ENCODE results near the gene SFMBT2.
A peak's percentile ranks its signal among the peaks of the same experiment; 100 is the strongest.

SFMBT2 gene

DNA sequence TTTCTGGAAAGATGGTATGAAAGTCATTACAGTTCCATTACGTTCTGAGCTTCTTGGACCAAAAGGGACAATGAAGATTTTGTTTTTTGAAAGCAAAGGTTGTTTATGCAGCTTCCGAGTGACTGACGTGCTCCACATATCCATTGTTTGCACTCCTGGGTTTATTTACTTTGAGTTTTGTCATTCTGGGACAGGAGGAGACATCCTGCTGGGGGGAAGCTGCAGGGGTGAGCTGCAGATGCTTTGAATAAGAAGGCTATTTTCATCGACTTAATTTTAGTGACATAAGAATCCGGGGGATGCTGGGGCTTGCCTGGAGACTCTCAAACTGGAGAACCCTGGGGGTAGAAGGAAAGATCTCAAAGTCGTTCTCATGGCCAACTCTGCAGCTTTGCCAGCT is 12.7 kb upstream of the SFMBT2 start:
- Histone ChIP-seq H3K4me1 (ENCODE audit: control insufficient read depth, insufficient read depth, low read length) (no peaks in the 10 kb centered on the region), H3K27me3 (ENCODE audit: control insufficient read depth, insufficient read depth, low read length) (no peaks in the 10 kb centered on the region), H3K4me3 (ENCODE audit: low read length) (no peak overlapping the region), H3K9ac (ENCODE audit: low read length) (no peak overlapping the region), H3K36me3 (ENCODE audit: control insufficient read depth, insufficient read depth, low read length) (no peaks in the 10 kb centered on the region), H3K9me3 (ENCODE audit: control insufficient read depth, low read length) (no peaks in the 10 kb centered on the region)

DNA sequence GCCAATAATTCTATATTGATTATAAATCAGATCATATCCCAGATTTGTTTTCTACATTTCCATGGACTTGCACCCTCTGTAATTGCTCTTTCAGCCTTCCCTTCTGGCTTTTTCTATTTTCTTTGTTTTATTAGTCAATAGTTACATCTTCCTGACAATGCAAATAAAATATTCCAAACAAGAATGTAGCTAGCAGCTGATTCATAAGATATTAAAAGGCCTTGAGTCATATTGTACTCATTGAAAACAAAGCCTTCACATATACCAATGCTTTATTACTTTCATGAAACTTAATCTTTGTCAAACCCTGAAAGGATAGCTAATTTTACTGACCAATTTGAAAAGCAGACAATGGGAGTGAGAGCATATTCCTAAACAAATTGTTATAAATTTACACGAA is 10.7 kb upstream of the SFMBT2 start:
- no peaks in the 10 kb centered on the region for H3K36me3 ChIP-seq (ENCODE audit: control insufficient read depth, insufficient read depth, low read length)
- H3K4me1 ChIP-seq (ENCODE audit: control insufficient read depth, insufficient read depth, low read length) = no peaks in the 10 kb centered on the region
- peaks cover 3% of the 10 kb centered on the region for H3K27me3 ChIP-seq (ENCODE audit: control insufficient read depth, insufficient read depth, low read length)
- no peak overlapping the region for H3K9ac ChIP-seq (ENCODE audit: low read length)
- no peak overlapping the region for H3K4me3 ChIP-seq (ENCODE audit: low read length)
- H3K9me3 ChIP-seq (ENCODE audit: control insufficient read depth, low read length) = no peaks in the 10 kb centered on the region

DNA sequence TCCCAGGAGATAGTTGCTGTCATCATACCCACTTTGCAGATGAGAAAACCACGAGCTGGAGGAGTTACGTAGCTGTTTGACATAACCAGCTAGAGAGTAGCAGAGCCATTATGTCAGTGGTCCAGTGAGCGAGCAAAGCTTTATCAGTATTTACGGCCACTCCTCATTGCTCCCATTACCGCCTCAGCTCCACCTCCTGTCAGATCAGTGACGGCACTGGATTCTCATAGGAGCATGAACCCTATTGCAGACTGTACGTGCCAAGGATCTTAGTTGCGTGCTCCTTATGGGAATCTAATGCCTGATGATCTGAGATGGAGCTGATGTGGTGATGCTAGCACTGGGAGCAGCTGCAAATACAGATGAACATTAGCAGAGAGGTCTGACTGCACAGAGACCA is 9.2 kb upstream of the SFMBT2 start:
- H3K4me1 ChIP-seq (ENCODE audit: control insufficient read depth, insufficient read depth, low read length) = no peaks in the 10 kb centered on the region
- no peak overlapping the region for H3K9ac ChIP-seq (ENCODE audit: low read length)
- H3K4me3 ChIP-seq (ENCODE audit: low read length) = no peak overlapping the region
- peaks cover 3% of the 10 kb centered on the region for H3K27me3 ChIP-seq (ENCODE audit: control insufficient read depth, insufficient read depth, low read length)
- H3K36me3 ChIP-seq (ENCODE audit: control insufficient read depth, insufficient read depth, low read length) = no peaks in the 10 kb centered on the region
- no peaks in the 10 kb centered on the region for H3K9me3 ChIP-seq (ENCODE audit: control insufficient read depth, low read length)

DNA sequence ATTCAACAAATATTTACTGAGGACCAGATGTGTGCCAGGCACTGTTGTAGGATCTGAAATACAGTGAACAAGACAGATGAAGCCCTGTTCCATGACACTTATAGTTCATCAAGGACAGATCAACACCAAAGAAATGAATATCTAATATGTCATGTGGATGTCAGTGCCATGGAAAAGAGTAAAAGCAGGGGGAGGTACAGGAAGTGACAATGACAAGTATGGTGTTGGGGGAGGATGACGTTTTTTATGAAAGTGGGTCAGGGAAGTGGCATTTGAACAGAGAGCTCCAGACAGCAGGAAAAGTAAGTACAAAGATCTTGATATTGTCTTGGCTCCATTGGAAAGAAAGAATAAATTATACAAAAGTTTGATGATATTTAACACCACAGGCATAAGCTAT is 7.0 kb upstream of the SFMBT2 start:
- Histone ChIP-seq H3K4me3 (ENCODE audit: low read length) (no peak overlapping the region), H3K27me3 (ENCODE audit: control insufficient read depth, insufficient read depth, low read length) (peaks cover 14% of the 10 kb centered on the region), H3K9ac (ENCODE audit: low read length) (no peak overlapping the region), H3K9me3 (ENCODE audit: control insufficient read depth, low read length) (no peaks in the 10 kb centered on the region), H3K36me3 (ENCODE audit: control insufficient read depth, insufficient read depth, low read length) (no peaks in the 10 kb centered on the region), H3K4me1 (ENCODE audit: control insufficient read depth, insufficient read depth, low read length) (no peaks in the 10 kb centered on the region)

DNA sequence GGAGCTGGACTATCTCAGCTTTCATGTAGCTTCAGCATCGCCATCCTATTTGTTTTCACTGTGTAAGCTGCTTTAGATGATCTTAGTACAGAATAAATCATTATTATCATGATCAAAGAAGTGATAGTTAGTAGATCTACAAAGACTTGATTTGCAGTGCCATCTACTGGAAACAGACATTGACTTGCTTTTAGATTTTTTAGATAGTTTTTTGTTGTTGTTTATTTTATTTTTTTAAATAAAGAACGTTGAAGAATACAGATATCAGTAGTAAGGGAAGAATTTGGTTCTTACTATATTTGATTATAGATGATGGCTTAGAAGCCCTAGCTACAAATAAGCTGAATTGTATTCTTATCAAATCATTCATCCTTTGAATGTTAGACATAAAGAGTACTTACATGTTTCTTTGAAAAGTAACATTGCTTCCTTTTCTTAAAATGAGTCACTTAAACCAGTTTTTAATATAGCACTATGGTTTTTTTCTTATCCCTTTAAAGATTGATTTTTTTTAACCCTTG is 6.3 kb upstream of the SFMBT2 start:
- Histone ChIP-seq H3K27me3 (ENCODE audit: control insufficient read depth, insufficient read depth, low read length) (peaks cover 20% of the 10 kb centered on the region), H3K4me1 (ENCODE audit: control insufficient read depth, insufficient read depth, low read length) (peaks cover under 1% of the 10 kb centered on the region), H3K36me3 (ENCODE audit: control insufficient read depth, insufficient read depth, low read length) (no peaks in the 10 kb centered on the region), H3K4me3 (ENCODE audit: low read length) (no peak overlapping the region), H3K9ac (ENCODE audit: low read length) (no peak overlapping the region), H3K9me3 (ENCODE audit: control insufficient read depth, low read length) (no peaks in the 10 kb centered on the region)

DNA sequence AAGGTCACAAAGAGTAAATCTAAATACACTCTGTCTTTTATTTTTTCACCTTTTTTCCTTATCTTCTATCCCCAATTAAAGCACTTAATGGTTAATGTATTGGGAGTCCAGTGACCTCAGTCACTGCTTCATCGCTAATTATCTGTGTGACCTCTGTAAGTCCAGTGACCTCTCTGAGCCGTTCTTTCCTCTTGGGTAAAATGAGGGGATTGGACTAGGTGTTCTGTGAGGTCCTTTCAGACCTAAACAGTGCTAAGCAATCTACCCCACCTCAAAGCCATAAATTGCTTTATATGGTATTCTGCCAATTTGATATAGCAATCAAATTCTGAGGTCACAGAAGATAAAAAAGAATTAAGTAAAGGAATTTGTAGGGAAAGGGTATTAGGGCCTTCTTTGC is 3.9 kb upstream of the SFMBT2 start:
- H3K9ac ChIP-seq (ENCODE audit: low read length) = no peak overlapping the region
- H3K27me3 ChIP-seq (ENCODE audit: control insufficient read depth, insufficient read depth, low read length) = peaks cover 40% of the 10 kb centered on the region
- H3K4me3 ChIP-seq (ENCODE audit: low read length) = no peak overlapping the region
- H3K36me3 ChIP-seq (ENCODE audit: control insufficient read depth, insufficient read depth, low read length) = no peaks in the 10 kb centered on the region
- H3K4me1 ChIP-seq (ENCODE audit: control insufficient read depth, insufficient read depth, low read length) = peaks cover 8% of the 10 kb centered on the region
- no peaks in the 10 kb centered on the region for H3K9me3 ChIP-seq (ENCODE audit: control insufficient read depth, low read length)

DNA sequence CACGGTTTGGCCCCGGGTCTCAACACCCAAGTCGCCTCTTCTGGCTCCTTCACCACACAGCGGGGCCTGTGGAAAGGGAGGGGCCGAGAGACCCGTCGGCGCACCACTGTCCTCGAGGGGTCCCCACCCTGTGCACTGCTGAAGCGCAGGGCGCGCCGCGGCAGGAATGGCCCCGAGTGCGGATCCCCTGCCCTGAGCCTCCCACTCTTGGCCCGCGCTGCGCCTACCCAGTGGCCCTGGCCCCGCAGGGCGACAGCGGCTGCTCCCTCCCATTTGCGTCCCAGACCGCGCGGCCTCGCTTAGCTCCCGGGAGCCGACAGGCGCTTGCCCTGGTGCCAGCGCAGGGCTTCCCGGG is 2.1 kb upstream of the SFMBT2 start:
- no peak overlapping the region for H3K4me3 ChIP-seq (ENCODE audit: low read length)
- peaks cover 8% of the 10 kb centered on the region for H3K4me1 ChIP-seq (ENCODE audit: control insufficient read depth, insufficient read depth, low read length)
- H3K9ac ChIP-seq (ENCODE audit: low read length) = no peak overlapping the region
- no peaks in the 10 kb centered on the region for H3K36me3 ChIP-seq (ENCODE audit: control insufficient read depth, insufficient read depth, low read length)
- H3K9me3 ChIP-seq (ENCODE audit: control insufficient read depth, low read length) = no peaks in the 10 kb centered on the region
- H3K27me3 ChIP-seq (ENCODE audit: control insufficient read depth, insufficient read depth, low read length) = peaks cover 58% of the 10 kb centered on the region

DNA sequence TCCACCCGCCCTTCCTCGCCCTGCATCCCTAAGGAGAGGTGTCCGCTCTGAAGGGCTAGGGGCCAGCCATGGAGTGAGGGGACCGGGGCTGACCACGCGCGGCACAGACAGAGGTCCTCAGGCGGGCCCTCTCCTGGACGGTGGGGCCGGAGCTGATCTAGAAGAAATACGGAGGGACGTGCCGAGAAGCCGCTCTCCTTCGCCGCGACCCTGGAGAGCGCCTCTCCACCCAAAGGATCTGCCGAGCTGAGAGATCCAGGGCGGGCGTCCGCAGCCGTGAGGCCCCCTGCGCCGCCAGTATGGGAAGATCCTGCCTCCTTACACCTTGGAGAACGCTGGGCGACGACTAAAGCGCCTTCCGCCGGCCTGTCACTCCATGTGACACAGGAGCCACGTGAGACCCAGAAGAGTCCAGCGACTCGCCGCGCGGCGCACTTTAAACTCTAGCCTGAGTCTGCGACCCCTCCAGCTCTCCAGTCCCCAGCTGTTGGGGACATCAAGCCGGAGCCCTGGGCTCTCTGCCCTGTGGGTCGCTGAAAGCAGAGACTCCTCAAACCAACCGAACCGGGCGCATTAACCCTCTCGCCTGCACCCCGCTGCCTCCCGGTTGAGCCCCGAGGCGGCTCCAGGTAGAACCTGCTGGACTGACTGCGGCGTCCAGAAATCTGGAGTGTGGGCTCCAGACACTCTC is 1.5 kb upstream of the SFMBT2 start:
- H3K4me3 ChIP-seq (ENCODE audit: low read length) = no peak overlapping the region
- H3K9me3 ChIP-seq (ENCODE audit: control insufficient read depth, low read length) = no peaks in the 10 kb centered on the region
- H3K4me1 ChIP-seq (ENCODE audit: control insufficient read depth, insufficient read depth, low read length) = peaks cover 8% of the 10 kb centered on the region
- H3K9ac ChIP-seq (ENCODE audit: low read length) = no peak overlapping the region
- H3K27me3 ChIP-seq (ENCODE audit: control insufficient read depth, insufficient read depth, low read length) = peaks cover 64% of the 10 kb centered on the region
- no peaks in the 10 kb centered on the region for H3K36me3 ChIP-seq (ENCODE audit: control insufficient read depth, insufficient read depth, low read length)

DNA sequence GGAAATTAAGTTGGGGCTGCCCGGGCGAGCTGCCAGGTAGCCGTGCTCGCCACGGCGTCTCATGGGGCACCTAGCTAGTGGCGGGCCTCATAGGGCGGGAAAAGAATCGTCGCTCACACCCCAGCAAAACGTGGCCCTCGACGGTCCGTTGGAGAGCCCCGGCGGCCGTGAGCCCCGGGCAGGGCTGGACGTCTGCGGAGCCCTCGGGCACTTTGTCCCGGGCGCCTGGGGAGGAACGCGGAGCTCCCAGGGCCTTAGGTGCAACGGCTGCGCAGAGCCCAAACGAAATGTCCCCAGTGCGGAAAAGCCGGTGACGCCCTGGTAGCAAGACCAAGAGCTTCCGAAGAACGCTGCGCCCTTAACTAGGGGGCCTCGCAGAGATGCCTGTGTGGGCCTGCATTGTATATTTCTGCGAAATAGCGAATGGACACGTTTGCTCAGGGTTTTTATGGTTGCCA is 866 bp upstream of the SFMBT2 start:
- no peak overlapping the region for H3K9ac ChIP-seq (ENCODE audit: low read length)

DNA sequence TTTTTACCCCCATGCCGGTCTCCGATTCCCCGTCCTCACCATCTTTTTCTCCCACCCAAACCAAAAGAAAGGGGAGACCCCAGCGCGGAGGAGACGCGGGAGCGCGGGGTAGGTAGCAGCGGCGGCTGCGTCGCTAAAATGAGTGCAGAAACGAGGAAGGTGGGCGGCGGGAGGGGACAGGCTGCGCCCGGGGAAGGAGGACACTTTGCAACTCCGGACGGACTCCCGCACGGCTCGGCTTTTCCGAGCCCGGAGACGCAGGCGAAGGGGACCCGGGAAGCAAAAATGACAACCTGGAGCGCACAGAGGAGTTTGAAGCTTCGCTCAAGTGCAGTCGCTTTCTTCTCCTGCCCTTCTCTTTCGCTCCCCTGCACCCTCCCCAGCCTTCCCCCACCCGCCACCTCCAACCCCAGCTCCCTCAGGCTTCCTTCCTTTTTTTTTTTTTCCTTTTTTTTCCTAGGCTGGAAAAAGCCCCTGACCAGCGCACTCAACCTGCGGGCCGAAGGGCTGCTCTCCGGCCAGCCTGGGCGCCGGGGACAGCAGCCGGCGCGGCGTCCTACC is 453 bp downstream of the SFMBT2 start:
- Histone ChIP-seq H3K36me3 (ENCODE audit: control insufficient read depth, insufficient read depth, low read length) (no peaks in the 10 kb centered on the region), H3K9ac (ENCODE audit: low read length) (peak overlapping the region; percentile 34), H3K27me3 (ENCODE audit: control insufficient read depth, insufficient read depth, low read length) (peaks cover 63% of the 10 kb centered on the region), H3K4me1 (ENCODE audit: control insufficient read depth, insufficient read depth, low read length) (peaks cover 8% of the 10 kb centered on the region), H3K4me3 (ENCODE audit: low read length) (no peak overlapping the region), H3K9me3 (ENCODE audit: control insufficient read depth, low read length) (no peaks in the 10 kb centered on the region)

More for the DNA sequence above, 866 bp upstream of the SFMBT2 start:
- peaks cover 64% of the 10 kb centered on the region for H3K27me3 ChIP-seq (ENCODE audit: control insufficient read depth, insufficient read depth, low read length)
- H3K9me3 ChIP-seq (ENCODE audit: control insufficient read depth, low read length) = no peaks in the 10 kb centered on the region
- H3K4me3 ChIP-seq (ENCODE audit: low read length) = no peak overlapping the region
- no peaks in the 10 kb centered on the region for H3K36me3 ChIP-seq (ENCODE audit: control insufficient read depth, insufficient read depth, low read length)
- peaks cover 8% of the 10 kb centered on the region for H3K4me1 ChIP-seq (ENCODE audit: control insufficient read depth, insufficient read depth, low read length)

DNA sequence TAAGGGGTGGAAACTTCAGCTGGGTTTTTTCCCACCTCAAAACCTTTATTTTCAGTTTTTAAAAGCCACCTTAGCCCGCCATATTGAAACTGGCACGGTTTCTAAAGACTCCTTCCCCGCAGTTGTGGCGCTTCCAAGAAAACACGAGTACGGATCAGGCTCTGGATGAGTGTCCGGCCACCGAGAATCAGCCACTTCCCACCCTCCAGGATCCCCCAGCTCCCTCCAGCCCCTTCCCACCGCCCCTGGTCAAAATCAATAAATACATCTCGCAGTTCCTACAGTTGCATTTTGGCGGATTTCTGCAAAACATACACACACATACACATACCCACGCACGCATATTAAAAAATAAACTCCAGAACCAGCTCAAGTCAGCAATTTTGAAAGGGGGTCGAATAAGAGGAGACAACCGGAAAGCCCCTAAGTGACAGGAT is 1.1 kb downstream of the SFMBT2 start:
- peaks cover 63% of the 10 kb centered on the region for H3K27me3 ChIP-seq (ENCODE audit: control insufficient read depth, insufficient read depth, low read length)
- no peak overlapping the region for H3K4me3 ChIP-seq (ENCODE audit: low read length)
- H3K9ac ChIP-seq (ENCODE audit: low read length) = peak overlapping the region; percentile 18
- peaks cover 8% of the 10 kb centered on the region for H3K4me1 ChIP-seq (ENCODE audit: control insufficient read depth, insufficient read depth, low read length)
- no peaks in the 10 kb centered on the region for H3K36me3 ChIP-seq (ENCODE audit: control insufficient read depth, insufficient read depth, low read length)
- H3K9me3 ChIP-seq (ENCODE audit: control insufficient read depth, low read length) = no peaks in the 10 kb centered on the region

DNA sequence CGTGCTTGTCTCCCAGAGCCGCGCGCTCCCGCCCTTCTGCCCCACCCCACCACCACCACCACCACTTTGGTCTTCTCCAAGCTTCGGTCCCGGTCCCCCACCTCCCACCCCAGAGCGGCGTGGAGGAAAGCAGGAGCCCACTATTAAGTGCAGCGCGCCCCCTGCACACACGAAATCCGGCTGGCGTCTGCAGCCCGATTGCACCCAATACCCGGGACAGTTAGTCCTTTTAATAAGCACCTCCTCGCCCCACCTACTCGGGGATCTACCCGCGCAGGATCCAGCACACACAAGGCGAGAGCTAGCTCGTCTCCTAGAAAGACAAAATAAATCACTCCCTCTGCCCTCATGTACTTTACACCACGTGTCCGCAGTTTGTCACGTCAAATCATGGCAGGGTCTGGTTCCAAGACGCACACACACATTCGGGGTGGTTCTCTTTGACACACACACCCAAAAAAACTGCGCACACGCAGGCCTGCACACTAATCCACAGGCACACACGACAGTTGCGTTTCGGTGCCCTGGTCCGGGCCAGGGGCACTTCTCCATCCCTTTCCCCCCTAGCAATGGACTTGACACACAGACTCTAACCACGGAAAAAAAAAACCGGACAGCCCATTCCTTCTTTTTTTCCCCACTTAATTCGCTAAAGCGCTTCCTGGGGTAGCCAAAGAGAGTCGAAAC is 1.6 kb downstream of the SFMBT2 start:
- Histone ChIP-seq H3K9me3 (ENCODE audit: control insufficient read depth, low read length) (no peaks in the 10 kb centered on the region), H3K4me1 (ENCODE audit: control insufficient read depth, insufficient read depth, low read length) (peaks cover 8% of the 10 kb centered on the region), H3K36me3 (ENCODE audit: control insufficient read depth, insufficient read depth, low read length) (no peaks in the 10 kb centered on the region), H3K4me3 (ENCODE audit: low read length) (no peak overlapping the region), H3K27me3 (ENCODE audit: control insufficient read depth, insufficient read depth, low read length) (peaks cover 63% of the 10 kb centered on the region), H3K9ac (ENCODE audit: low read length) (peak overlapping the region; percentile 53)

Data from mucosa of stomach (tissue), 1 donor.